ENCODE measurements around the gene AGL. TPM values are rescaled to one million over a fixed set of nuclear protein-coding genes. Genes with fewer than 3 reads are reported as not detected.
"Not testable (repeated sequence)": the region's sequence is repeated elsewhere in the genome, so short reads cannot be mapped to it uniquely, and the experiment has no call there.

The AGL gene
- total RNA-seq, 1 donor from 2014 or later: 21.8 TPM

DNA sequence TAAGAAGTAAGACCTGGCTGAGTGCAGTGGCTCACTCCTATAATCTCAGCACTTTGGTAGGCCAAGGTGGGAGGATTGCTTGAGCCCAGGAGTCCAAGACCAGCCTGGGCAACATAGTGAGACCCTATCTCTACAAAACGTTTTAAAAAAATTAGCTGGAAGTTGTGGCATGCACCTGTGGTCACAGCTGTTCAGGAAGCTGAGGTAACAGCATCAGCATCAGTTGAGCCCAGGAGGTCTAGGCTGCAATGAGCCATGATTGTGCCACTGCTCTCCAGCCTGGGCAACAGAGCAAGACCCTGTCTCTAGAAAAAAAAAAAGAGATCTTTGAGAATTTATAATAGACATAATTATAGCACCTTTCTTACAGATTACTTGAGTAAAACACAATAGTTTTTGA is 36.0 kb downstream of the AGL start:
- no peaks in the 10 kb centered on the region for H3K9me3 Mint-ChIP-seq
- DNase-seq (no peak), ATAC-seq (ENCODE audit: low read depth) (no peak)
- H3K4me1 Mint-ChIP-seq: no peaks in the 10 kb centered on the region
- ChIA-PET POLR2A (no interaction called here), CTCF (no interaction called here)
- intact Hi-C loops (cut with micrococcal nuclease): no loop called here
- no peak overlapping the region for H3K4me3 Mint-ChIP-seq
- peaks cover 68% of the 10 kb centered on the region for H3K36me3 Mint-ChIP-seq (ENCODE audit: low read depth)
- no peaks in the 10 kb centered on the region for H3K27me3 Mint-ChIP-seq
- H3K27ac Mint-ChIP-seq: no peak overlapping the region
- TF ChIP-seq, protein P1, sequence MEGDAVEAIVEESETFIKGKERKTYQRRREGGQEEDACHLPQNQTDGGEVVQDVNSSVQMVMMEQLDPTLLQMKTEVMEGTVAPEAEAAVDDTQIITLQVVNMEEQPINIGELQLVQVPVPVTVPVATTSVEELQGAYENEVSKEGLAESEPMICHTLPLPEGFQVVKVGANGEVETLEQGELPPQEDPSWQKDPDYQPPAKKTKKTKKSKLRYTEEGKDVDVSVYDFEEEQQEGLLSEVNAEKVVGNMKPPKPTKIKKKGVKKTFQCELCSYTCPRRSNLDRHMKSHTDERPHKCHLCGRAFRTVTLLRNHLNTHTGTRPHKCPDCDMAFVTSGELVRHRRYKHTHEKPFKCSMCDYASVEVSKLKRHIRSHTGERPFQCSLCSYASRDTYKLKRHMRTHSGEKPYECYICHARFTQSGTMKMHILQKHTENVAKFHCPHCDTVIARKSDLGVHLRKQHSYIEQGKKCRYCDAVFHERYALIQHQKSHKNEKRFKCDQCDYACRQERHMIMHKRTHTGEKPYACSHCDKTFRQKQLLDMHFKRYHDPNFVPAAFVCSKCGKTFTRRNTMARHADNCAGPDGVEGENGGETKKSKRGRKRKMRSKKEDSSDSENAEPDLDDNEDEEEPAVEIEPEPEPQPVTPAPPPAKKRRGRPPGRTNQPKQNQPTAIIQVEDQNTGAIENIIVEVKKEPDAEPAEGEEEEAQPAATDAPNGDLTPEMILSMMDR (IDR thresholded peaks at IDR 0.05): no peak

GRCh38 chr1:99886841-99887240 is 36.7 kb downstream of the AGL start:
- no peaks in the 10 kb centered on the region for H3K4me1 Mint-ChIP-seq
- DNase-seq (no peak), ATAC-seq (ENCODE audit: low read depth) (no peak)
- intact Hi-C loops (cut with micrococcal nuclease): no loop called here
- no peak overlapping the region for H3K4me3 Mint-ChIP-seq
- H3K36me3 Mint-ChIP-seq (ENCODE audit: low read depth): peaks cover 67% of the 10 kb centered on the region
- CTCF ChIA-PET: no interaction called here
- TF ChIP-seq, protein P1 (IDR thresholded peaks at IDR 0.05): no peak
- no peaks in the 10 kb centered on the region for H3K9me3 Mint-ChIP-seq
- H3K27ac Mint-ChIP-seq: no peak overlapping the region
- POLR2A ChIA-PET: no interaction called here
- no peaks in the 10 kb centered on the region for H3K27me3 Mint-ChIP-seq

DNA sequence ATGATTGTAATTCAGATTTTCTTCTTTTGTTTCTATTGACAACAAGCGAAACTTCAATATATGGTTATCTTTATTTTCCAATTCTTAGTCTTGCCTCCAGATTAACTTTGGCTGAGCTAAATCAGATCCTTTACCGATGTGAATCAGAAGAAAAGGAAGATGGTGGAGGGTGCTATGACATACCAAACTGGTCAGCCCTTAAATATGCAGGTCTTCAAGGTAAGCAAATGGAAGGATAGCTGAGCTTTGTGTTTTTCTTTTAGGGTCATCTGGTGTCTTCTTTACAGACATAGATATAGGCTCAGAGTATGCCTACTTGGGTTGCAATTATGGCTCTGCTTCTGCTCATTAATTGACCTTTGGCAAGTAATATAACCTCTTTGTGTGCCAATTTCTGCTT is 37.7 kb downstream of the AGL start:
- ATAC-seq (ENCODE audit: low read depth) (no peak), DNase-seq (no peak)
- CTCF ChIA-PET: no interaction called here
- Mint-ChIP-seq H3K27ac (no peak overlapping the region), H3K9me3 (no peaks in the 10 kb centered on the region), H3K4me1 (no peaks in the 10 kb centered on the region), H3K27me3 (no peaks in the 10 kb centered on the region), H3K4me3 (no peak overlapping the region), H3K36me3 (ENCODE audit: low read depth) (peaks cover 66% of the 10 kb centered on the region)
- TF ChIP-seq, protein P1 (IDR thresholded peaks at IDR 0.05): no peak
- intact Hi-C loops (cut with micrococcal nuclease): no loop called here
- POLR2A ChIA-PET: no interaction called here

- H3K4me3 Mint-ChIP-seq: no peak overlapping the region
- no peak overlapping the region for H3K27ac Mint-ChIP-seq
- POLR2A ChIA-PET: no interaction called here
- peaks cover 58% of the 10 kb centered on the region for H3K36me3 Mint-ChIP-seq (ENCODE audit: low read depth)
- TF ChIP-seq, protein P1 (IDR thresholded peaks at IDR 0.05): no peak
- H3K4me1 Mint-ChIP-seq: no peaks in the 10 kb centered on the region
- H3K9me3 Mint-ChIP-seq: no peaks in the 10 kb centered on the region
- DNase-seq (no peak), ATAC-seq (ENCODE audit: low read depth) (no peak)
- CTCF ChIA-PET: no interaction called here
- no peaks in the 10 kb centered on the region for H3K27me3 Mint-ChIP-seq
- intact Hi-C loops (cut with micrococcal nuclease): no loop called here
Observed at GRCh38 chr1:99891997-99892396, 41.8 kb downstream of the AGL start.

GRCh38 chr1:99903278-99903677 is 53.1 kb downstream of the AGL start:
- Mint-ChIP-seq H3K36me3 (ENCODE audit: low read depth) (peaks cover 69% of the 10 kb centered on the region), H3K9me3 (peaks cover 19% of the 10 kb centered on the region)
- CTCF ChIA-PET; intact Hi-C loops (cut with micrococcal nuclease); H3K27me3 Mint-ChIP-seq; ATAC-seq (ENCODE audit: low read depth); H3K4me1 Mint-ChIP-seq; H3K27ac Mint-ChIP-seq; DNase-seq; H3K4me3 Mint-ChIP-seq; POLR2A ChIA-PET: not testable (repeated sequence)

GRCh38 chr1:99906535-99906934 is 56.4 kb downstream of the AGL start:
- no peak for DNase-seq
- intact Hi-C loops (cut with micrococcal nuclease): no loop called here
- TF ChIP-seq, protein P1 (IDR thresholded peaks at IDR 0.05): no peak
- no peak overlapping the region for H3K4me3 Mint-ChIP-seq
- H3K4me1 Mint-ChIP-seq: no peaks in the 10 kb centered on the region
- H3K9me3 Mint-ChIP-seq: peaks cover 19% of the 10 kb centered on the region
- POLR2A ChIA-PET: no interaction called here
- no peak for ATAC-seq (ENCODE audit: low read depth)
- CTCF ChIA-PET: no interaction called here
- H3K36me3 Mint-ChIP-seq (ENCODE audit: low read depth): peaks cover 69% of the 10 kb centered on the region
- H3K27me3 Mint-ChIP-seq: no peaks in the 10 kb centered on the region
- H3K27ac Mint-ChIP-seq: no peak overlapping the region

All from activated B cell treated with CpG ODN at 0.5 μM for 24 hours (primary cell).